Panc1 (cell line): Measurements from ENCODE around the gene FREM3. TPM values are rescaled to one million over a fixed set of nuclear protein-coding genes. Genes with fewer than 3 reads are reported as not detected.

Experiments
- ATAC-seq: fragments of 200-7000 bp; cut with Tn5 transposase; 2 replicates; pipeline ENCODE4 v1.9.1; 2020; ENCODE audit warnings: mild to moderate bottlenecking, moderate library complexity
- BruUV-seq: library from RNA; stranded (reverse); fragments of 400-500 nt; replicated peaks from 2 replicates; lab custom pipeline; 2021; lab: Mats Ljungman, UMichigan
- CTCF ChIA-PET: fragments of 300-600 bp; sonication (Branson Sonifier 250); formaldehyde crosslinking; loops from one replicate; lab custom pipeline; 2022; ENCODE audit warnings: antibody characterized with exemption; lab: Charles Lee
- POLR2A ChIA-PET: fragments of 300-600 bp; sonication (Branson Sonifier 250); formaldehyde crosslinking; loops from one replicate; lab custom pipeline; 2022; ENCODE audit warnings: antibody characterized with exemption; lab: Charles Lee
- DNase-seq: peaks from one replicate; pipeline ENCODE4 v3.0.0-alpha.2; 2010; ENCODE audit warnings: low read depth, low spot score
- H3K27ac ChIP-seq: 2 replicates; pipeline ENCODE4 v1.5.1; 2011; ENCODE audit warnings: mild to moderate bottlenecking, low read length, inconsistent platforms
- H3K27me3 ChIP-seq: fragments of 200-500 bp; sonication (Bioruptor generic); 2 replicates; pipeline ENCODE4 v1.6.0; 2014; ENCODE audit warnings: low read length, inconsistent platforms; ENCODE audit not compliant: control insufficient read depth, insufficient read depth
- H3K36me3 ChIP-seq: fragments of 200-500 bp; sonication (Bioruptor generic); 2 replicates; pipeline ENCODE4 v1.5.1; 2014; ENCODE audit warnings: inconsistent platforms, mild to moderate bottlenecking, low read length, moderate library complexity; ENCODE audit not compliant: control insufficient read depth, insufficient read depth
- H3K4me1 ChIP-seq: 2 replicates; pipeline ENCODE4 v1.5.1; 2011; ENCODE audit warnings: inconsistent platforms, mild to moderate bottlenecking, low read length, moderate library complexity; ENCODE audit not compliant: control insufficient read depth, insufficient read depth
- H3K4me3 ChIP-seq, 2 experiments: 2 replicates each; pipeline ENCODE4 v1.5.1; 2011 to 2012; ENCODE audit warnings: low read depth in 2 of 2, low read length in 2 of 2, mild to moderate bottlenecking in 2 of 2, inconsistent platforms in 1 of 2, moderate library complexity in 1 of 2
- H3K9me3 ChIP-seq: fragments of 200-500 bp; sonication (Bioruptor generic); 2 replicates; pipeline ENCODE4 v1.5.1; 2014; ENCODE audit warnings: low read depth, mild to moderate bottlenecking, inconsistent platforms, low read length, moderate library complexity; ENCODE audit not compliant: control insufficient read depth, insufficient read depth
- CTCF ChIP-seq: fragments of 450-650 bp; IDR thresholded peaks from 2 replicates; pipeline ENCODE4 v1.5.1; 2017; ENCODE audit warnings: mild to moderate bottlenecking
- POLR2AphosphoS5 ChIP-seq: IDR thresholded peaks from 2 replicates; pipeline ENCODE4 v1.6.1; 2012; ENCODE audit warnings: mild to moderate bottlenecking, low read depth, low read length, moderate library complexity
- REST ChIP-seq, 2 experiments: IDR thresholded peaks; 2 replicates each; pipeline ENCODE4 v1.6.1; 2011 to 2012; ENCODE audit warnings: low read depth in 2 of 2, control low read depth in 1 of 2, low read length in 1 of 2, mild to moderate bottlenecking in 1 of 2, moderate library complexity in 1 of 2; ENCODE audit not compliant: insufficient read depth in 1 of 2
- SIN3A ChIP-seq: IDR thresholded peaks from 2 replicates; pipeline ENCODE4 v1.6.1; 2012; ENCODE audit warnings: low read depth, mild to moderate bottlenecking, low read length, moderate library complexity, borderline replicate concordance; ENCODE audit not compliant: insufficient read depth
- TCF7L2 ChIP-seq: IDR thresholded peaks from 2 replicates; pipeline ENCODE4 v1.6.1; 2011; ENCODE audit warnings: mild to moderate bottlenecking, low read depth, low read length, inconsistent platforms
- in situ Hi-C: cut with HindIII; loops from 2 replicates; pipeline ENCODE4 v1.10.0; 2016; ENCODE audit warnings: low sequenced_read_pairs, low pct_unique_long_range_greater_than_20kb
- intact Hi-C: fragments of 100-400 bp; cut with micrococcal nuclease; formaldehyde crosslinking; loops from one replicate; pipeline ENCODE4 v1.10.0; 2022; ENCODE audit not compliant: unreplicated experiment
- total RNA-seq: library from RNA; stranded (reverse); gene quantifications from one replicate; pipeline ENCODE4 v1.2.1, GENCODE V29; 2021; ENCODE audit not compliant: unreplicated experiment

FREM3 gene
- total RNA-seq, 1 experiment from 2014 or later = not detected

- ChIA-PET CTCF (no interaction called here), POLR2A (no interaction called here)
- no peak for ATAC-seq
- Histone ChIP-seq H3K36me3 (no peaks in the 10 kb centered on the region), H3K27me3 (no peaks in the 10 kb centered on the region), H3K9me3 (no peaks in the 10 kb centered on the region), H3K27ac (no peak overlapping the region), H3K4me3 (no peak overlapping the region), H3K4me1 (no peaks in the 10 kb centered on the region)
- in situ Hi-C loops = no loop called here
- no TSS peak for BruUV-seq
- intact Hi-C loops = no loop called here
- no peak for DNase-seq
- TF ChIP-seq CTCF (no peak), REST (IDR thresholded peaks at IDR 0.05; ENCODE audit: insufficient read depth in 1 of 2, low read depth in 2 of 2, low read length in 1 of 2) (no peak), SIN3A (no peak), TCF7L2 (no peak), POLR2AphosphoS5 (no peak)
Measured at GRCh38 chr4:143633833-143634232, 66.6 kb downstream of the FREM3 start.

- Histone ChIP-seq H3K9me3 (no peaks in the 10 kb centered on the region), H3K4me1 (no peaks in the 10 kb centered on the region), H3K4me3 (no peak overlapping the region), H3K27ac (no peak overlapping the region), H3K36me3 (no peaks in the 10 kb centered on the region), H3K27me3 (no peaks in the 10 kb centered on the region)
- in situ Hi-C loops = no loop called here
- intact Hi-C loops = no loop called here
- DNase-seq (no peak), ATAC-seq (no peak)
- TF ChIP-seq CTCF = no peak
- TF ChIP-seq SIN3A = no peak
- TF ChIP-seq REST (IDR thresholded peaks at IDR 0.05; ENCODE audit: insufficient read depth in 1 of 2, low read depth in 2 of 2, low read length in 1 of 2) = no peak
- no peak for TF ChIP-seq POLR2AphosphoS5
- TF ChIP-seq TCF7L2 = no peak
- CTCF ChIA-PET = no interaction called here
- no TSS peak for BruUV-seq
- POLR2A ChIA-PET = no interaction called here
Measured at GRCh38 chr4:143626134-143626911, 74.2 kb downstream of the FREM3 start.
